HG03039 (cell line): ENCODE measurements around the gene HDAC7.
"Not testable (repeated sequence)": the region's sequence is repeated elsewhere in the genome, so short reads cannot be mapped to it uniquely, and the experiment has no call there.

Experiments
- ATAC-seq: cut with Tn5 transposase; IDR thresholded peaks from one replicate; pipeline ENCODE4 v1.9.1; 2021; ENCODE audit warnings: mild to moderate bottlenecking, moderate library complexity; ENCODE audit not compliant: unreplicated experiment

The HDAC7 gene

DNA sequence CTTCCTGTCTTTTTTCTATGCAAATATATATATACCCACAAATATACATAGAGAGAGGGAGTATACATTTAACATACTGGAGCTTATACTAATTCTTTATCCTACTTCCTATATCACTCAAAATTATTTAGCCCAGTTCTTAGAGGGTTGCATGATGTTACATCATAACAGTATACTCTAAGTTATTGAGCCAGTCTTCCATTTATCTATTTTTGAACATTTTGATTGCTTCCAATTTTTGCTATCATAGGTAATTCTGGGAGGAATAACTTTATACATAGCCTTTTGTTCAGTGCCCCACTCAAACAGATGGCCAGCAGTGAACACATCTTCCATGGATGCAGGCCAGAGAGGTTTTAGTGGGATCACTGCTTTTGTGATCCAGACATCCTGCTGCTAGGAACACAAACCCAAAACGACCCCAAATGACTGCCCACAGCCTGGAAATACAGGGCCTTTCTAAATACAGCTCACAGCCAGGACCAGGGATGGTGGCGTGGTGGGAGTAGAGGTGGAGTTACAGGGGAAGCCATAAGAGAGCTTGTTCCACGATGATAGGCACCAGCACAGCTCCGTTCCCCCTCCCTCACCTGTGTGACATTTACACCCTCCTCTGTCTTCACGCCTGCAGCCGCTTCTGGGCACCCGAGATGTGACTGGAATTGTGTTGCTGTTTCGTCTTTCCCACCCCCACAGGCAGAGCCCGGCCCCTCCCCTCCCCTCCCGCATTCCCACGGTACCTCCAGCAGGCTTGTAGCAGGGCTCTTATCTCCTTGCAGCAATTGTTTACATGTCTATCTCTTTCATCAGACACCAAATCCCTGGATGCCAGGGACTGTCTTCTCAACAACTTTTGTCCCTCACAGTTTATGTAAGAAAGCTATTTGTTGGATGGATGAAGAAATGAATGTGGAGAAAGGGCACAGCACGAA lies 30.7 kb upstream of the HDAC7 start:
- no peak for ATAC-seq

DNA sequence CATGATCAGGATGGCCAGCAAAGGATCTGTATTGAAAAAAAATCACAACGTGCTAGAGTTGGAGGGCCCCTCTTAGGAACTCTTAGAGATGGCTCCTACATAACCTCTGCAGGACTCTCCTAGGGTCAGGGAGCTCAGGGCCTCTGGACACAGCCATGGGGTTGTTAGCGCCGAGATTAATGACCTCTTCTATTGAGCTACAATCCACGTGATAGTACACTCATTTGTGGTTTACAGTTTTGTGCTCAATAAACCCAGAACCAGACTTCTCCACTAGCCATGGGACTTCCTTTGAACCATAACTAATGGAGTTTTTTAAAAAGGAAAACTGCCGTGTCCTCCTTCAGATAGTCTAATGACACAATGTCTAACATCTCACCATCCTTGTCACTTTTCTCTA lies 29.6 kb upstream of the HDAC7 start:
- ATAC-seq = no peak

DNA sequence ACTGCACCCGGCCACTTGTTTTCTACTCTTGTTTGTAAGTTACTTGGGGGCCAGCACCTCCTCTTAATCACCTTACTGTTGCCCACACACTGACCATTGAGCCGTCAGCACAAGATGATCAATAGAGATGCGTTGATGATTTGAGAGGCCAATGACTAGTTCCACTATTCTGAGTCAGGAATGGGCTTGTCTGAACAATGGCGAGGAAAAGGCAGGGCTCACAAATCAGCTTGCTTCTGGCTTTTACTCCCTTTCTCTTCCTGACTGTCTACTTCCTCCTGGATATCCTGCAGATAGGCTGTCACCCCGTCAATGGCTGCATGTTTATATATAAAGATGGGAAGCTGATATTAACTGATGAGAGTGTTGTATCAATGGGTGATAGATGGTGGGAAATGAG lies 29.1 kb upstream of the HDAC7 start:
- no peak for ATAC-seq

DNA sequence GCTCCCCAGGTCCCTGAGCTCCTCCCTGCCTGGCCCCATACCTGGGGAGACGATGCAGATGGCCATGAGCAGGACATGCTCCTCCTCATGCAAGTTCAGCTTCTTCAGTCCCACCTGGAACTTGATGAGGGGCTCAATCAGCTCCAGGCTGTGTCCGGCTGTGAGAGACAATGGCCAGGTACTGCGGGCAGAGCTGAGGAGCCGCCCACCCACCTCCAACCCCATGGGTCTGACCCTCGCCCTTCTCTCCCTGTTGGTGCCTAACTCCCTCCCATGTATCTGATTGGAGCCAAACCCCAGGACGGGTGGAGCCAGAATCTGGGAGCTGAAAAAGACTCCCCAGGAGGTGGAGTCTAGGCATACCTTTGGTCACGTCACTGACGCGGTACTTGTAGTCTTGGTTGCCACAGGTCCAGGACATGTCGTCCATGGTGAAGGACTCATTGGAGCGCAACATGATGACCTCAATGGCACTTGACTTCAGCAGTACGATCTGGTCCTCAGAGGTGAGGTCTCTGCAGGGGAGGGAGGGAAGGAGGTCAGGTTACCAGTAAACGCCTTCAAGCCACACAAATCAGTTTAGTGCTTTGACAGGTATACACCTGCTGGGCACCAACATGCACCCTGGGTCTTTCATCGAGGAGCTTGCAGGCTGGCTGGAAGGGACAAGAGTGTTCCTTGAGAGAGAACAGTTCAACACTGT lies 26.7 kb upstream of the HDAC7 start:
- ATAC-seq = no peak

DNA sequence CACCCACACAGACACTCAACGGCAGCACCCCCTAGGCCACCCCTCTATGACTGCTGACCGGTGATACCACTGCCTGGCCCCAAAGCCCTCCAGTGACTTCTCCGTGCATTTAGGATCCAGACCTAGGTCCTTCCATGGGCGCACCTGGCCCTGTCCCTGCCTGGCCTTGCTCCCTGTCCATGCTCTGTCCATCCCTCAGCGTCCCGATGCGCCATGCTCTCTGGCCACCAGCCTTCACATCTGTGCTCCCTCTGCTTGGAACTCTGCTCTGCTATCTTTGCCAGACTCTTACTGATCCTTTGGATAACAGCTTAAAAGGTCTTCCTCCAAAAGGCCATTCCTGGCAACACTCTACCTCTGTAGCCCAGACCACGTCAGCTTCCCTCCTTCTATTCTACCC lies 25.4 kb upstream of the HDAC7 start:
- no peak for ATAC-seq

DNA sequence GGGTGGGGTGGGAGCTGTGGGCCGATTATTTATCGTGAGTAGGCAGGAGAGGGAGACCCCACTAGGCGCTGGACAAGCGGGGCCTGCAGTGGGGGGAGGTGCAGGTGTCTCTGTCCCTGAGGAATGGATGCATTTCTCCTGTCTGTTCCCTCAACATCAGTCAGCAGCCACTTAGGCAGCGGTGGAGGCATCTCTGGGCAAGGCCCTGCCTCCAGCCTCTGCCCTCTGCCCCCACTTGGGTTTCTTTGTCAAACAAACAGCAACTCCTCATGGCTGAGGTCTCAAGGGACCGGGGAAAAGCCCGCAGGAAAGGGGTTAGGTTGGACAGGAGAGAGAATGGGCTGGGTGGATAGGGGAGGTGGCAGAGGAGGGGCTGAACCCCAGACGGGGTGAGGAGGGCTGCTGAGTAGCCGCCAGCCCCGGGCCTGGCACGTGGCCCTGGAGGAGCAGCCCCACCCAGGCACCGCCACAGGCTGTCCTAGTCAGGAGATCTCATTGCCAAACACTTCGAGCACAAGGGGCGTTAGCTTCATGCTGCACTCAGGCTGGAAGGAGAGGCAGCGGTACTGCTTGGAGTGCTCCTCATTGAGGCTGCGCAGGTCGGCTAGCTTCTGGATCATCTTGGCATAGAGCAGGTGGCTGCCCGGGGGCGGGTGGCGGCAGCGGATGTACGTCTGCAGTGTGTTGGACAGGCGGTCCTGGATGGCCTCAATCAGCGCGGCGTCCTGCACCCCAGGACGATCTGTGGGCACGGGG lies 24.7 kb upstream of the HDAC7 start:
- ATAC-seq = no peak

DNA sequence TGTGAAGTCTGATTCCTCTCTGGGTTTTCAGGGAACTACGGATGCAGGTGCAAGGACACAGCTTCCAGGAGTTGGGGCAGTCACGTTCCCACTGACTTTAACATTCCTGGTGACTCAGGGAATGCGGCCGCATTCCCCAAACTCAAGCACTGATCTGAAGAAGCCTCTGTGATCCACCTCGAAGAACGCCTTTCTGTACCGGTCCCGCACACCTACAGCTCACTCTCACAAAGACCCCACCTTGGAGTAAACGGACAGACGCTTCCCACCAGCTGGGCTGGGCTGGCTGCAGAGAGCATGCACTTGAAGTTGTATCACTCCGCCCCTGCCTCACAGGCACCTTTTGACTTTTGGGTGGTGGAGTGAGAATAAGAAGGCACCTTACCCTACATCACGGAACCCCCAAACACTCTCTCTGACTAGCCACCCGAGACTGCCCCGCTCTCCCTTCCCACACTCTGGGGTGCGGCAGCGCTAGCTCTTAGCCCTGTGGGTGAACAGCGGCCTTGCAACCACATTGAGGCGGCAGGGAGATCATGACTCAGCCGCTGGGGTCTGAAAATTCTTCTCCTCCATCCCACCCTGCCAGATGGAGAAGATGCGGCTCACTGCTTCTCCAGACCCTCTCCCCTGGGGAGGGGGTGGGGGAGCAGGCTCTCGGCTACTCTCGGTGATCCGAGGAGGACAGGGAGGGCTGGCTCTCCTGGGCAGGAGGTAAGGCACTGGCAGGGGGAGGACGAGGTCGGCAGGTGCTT lies 23.7 kb upstream of the HDAC7 start:
- ATAC-seq = no peak

DNA sequence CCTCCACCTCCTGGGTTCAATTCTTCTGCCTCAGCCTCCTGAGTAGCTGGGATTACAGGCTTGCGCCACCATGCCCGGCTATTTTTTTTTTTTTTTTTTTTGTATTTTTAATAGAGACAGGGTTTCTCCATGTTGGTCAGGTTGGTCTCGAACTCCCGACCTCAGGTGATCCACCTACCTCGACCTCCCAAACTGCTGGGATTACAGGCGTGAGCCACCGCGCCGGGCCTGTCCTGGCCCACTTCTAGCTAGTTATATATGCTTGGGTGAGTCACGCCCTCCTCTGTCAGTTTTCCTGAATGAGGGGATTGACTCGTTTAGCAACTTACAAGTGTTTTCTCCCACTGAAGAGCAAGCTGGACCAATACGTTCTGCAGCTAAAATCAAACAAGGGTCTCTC lies 22.8 kb upstream of the HDAC7 start:
- not testable (repeated sequence) for ATAC-seq

DNA sequence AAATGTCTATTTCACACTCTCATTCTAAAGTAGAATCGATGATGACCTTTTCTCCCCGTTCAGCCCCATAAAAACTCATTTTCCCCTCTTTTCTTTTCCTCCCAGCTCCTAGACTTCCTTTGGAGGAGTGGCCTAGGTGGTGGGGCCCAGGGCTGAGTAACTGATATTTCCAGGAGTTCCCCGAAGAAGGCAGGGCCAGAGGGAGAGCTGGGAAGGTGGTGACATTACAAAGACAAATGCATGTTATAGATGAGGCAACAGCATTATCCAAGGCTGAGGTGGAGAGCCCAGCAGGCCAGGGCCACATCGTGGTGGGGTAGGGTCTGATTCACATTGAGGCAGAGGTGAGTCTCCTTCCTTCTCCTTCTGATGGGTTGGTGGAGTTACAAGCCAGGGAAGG lies 22.2 kb upstream of the HDAC7 start:
- ATAC-seq = no peak

DNA sequence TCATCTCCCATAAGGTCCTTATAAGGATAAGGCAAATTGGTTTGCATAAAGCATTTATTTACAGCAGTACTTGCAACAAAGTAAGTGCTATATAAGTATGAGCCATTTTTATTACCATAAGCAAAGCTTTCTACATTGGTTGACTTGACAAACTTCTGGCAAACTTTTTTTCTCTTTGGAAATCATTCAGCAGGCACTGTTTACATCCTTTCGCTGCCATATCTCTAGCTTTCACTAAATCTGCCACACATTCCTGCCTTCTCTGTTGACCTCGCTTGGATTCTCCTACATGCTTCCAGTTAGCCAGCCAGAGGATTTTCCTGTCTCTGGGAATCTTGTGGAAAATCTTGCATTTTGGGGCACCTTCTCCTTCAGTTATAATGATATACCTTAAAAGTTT lies 21.8 kb upstream of the HDAC7 start:
- ATAC-seq = no peak

DNA sequence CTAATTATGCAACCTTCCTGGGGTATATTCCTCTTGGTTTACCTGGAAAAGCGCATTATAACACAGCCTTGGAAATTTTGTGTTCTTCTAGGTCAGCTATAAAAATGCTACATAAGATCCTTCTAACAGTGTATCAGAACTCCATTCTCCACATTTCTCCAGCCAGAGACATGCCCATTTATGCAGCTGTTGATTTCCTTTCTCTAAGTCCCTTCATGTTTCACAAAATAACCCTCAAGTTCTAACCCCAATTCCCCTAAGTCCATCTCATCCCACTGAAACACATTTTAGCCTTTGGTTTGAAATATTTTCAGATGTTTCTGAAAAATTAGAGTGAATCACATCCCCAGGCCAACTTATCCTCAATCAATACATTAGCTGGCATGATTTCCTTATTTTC lies 20.9 kb upstream of the HDAC7 start:
- no peak for ATAC-seq

DNA sequence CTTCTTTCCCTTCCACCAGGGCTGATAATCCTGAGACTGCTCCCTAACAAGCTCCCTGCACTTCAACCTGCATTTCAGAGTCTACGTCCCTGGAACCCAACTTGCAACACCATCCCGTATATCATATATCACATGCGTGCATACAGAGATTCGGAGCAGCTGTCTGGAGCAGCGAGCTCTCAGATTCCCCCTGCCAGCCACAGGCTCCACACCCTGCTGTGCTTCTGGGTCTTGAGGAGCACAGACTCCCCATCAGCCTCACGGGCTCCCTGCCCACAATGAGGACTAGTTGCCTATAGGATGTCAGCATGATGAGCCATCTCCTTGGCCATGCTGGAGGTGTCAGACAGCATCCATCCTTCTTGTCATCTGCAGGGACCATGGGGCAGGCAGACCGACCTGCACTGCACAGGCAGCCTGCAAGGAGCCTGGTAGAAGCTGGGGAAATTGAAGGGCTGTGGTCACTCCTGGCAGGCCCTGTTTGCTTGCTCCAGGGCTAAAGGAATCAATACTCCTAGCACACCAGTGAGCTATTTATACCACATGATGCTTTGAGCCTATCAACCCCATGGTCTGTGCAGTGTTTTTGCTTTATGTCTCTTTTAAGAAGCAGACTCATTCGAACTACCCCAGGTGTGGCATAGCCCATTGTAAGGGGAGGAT lies 19.6 kb upstream of the HDAC7 start:
- no peak for ATAC-seq

DNA sequence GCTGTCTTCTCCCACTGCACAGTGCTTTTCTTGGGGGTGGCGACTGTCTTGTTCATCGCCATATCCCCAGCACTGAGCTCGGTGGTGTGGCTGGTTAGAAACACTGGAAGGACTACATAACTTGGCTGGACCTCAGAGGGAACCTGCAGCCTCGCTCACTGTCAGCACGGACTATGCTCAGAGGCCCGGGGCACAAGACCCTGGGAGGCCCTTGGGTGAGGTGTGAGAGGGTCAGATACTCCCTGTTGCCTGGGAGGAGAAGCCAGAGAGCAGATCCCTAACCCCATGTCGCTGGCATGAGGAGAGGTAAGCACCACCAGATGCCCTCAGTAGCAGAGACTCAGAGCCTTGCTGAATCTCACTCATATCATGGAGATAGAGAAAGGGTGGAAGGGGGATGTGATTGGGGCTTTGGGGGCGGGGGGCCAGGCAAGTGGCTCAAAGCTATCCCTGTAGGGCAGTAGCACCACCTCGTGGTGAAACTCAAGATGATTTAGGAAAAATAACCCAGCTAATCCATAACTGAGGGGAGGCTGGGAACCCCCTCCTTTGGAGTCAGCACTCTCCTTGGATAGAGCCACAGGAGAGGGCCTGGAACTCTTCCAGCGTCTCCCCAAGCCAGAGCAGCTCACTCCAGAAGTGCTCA lies 18.7 kb upstream of the HDAC7 start:
- ATAC-seq = no peak

DNA sequence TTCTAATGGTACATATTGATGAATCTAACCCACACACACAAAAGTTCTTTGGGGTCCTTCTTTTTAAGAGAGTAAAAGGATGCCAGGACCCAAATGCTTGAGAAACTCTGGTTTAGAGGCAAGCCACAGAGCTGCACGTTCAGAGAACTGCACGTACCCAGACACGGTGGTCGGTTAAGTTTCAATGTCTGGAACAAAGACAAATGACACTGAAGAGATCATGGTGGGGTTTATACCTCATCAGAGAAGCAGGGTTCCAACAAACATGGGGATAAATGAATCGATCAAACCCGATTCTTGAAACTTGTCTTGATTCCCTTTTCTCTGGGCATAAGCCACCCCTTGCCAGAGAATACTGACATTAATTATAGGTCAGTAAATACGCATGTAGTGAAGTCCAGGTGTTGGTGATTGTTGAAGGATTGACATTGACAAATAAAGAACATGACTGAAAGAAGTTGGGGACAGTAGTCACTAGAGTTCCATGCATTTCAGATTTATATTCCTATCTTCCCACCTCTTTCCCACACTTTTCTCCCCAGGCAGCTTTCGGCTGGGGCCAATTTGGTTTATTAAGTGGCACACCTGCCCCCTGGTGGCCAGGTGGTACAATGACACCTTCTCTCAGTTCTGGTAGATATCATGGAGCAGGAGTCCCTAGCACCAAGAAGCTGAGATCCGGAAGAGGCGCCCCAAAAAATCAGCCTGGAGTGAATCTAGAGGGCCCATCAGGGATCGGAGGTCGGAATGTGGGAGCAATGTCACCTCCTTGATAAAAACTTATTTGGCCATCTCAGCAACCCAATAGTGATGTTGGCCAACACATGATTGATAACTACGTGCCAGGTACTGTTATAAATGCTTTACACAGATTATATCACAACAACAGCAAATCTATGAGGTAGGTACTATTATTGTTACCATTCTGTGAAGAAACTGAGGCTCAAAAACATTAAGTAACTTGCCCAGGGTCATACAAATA lies 17.8 kb upstream of the HDAC7 start:
- no peak for ATAC-seq

DNA sequence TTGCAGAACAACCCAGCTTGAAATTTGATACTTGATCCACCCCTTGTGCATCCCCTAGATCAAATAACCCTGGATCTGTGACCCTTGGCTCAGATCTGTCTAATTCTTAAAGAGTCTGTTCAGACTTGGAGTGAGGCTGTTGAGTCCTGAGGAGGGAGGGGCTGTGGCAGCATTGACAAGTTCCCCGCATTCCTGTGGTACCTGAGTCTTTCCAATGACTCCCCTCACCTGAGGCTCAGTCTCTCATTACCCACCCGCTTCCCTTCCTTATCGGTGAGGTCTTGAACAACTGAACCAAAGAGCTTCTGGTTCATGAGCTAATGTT lies 16.1 kb upstream of the HDAC7 start:
- ATAC-seq = no peak

DNA sequence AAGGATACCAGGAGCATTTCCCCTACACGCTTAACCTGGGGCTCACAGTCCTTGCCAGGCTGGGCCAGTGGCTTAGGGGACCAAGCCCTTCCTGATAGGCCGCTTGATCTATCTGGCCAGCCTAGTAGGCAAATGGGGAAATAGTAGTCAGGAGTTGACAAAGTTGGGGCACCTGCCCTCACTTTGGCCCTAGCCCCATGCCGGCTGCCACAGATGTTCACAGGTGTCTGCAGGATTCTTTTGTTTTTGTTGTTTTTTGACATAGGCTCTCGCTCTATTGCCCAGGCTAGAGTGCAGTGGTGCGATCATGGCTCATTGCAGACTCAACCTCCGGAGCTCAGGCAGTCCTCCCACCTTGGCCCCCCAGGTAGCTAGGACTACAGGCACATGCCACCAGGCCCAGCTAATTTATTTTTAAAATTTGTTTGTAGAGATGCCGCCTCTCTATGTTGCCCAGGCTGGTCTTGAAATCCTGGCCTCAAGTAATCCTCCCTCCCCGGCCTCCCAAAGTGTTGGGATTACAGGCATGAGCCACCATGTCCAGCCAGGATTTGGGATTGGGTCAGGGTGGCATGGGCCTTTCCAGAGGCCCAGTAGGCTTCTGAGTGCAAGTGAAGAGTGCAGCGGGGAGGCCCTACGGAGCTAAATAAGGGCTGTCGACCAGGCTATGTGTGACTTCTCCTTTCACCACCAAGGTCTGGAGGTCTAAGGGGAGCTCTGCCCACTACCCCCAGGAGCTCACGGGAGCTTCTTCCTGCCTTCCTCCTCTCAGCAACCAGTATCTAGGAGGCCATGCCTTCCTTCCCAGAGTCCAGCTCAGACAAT lies 15.5 kb upstream of the HDAC7 start:
- ATAC-seq = no peak

DNA sequence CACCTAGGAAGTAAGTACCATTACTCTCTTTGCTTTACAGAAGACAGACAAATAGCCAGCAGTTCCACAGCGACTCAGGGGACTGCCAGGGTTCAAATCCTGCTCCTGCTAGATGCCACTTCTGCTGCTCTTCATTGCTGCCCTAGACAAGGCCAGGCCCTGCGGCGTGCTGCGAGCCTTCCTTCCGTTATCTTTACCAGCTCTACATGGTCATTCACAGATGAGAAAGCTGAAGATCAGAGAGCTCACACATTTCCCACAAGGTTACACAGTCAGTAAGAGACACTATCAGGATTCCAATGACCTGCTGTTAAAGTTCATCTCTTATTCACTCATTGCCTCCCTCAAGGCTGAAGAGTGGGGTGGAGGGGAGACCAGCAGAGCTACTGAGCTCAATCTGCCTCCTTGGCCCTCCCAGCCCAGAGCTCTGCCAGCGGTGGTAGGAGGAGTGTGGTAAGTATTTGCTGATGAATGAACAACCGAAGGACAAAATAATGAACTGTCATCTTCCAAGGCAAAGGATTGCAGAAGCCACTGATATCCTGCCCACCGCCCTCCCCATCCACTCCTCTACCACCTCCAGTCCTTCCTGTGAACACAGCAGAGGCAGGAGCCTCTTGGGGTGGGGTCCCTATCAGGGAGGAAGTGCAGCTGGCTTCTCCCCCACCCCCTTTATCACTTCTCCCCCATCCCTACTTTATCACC lies 14.6 kb upstream of the HDAC7 start:
- no peak for ATAC-seq
